ENCODE results near the gene BRAF.

The BRAF gene

DNA sequence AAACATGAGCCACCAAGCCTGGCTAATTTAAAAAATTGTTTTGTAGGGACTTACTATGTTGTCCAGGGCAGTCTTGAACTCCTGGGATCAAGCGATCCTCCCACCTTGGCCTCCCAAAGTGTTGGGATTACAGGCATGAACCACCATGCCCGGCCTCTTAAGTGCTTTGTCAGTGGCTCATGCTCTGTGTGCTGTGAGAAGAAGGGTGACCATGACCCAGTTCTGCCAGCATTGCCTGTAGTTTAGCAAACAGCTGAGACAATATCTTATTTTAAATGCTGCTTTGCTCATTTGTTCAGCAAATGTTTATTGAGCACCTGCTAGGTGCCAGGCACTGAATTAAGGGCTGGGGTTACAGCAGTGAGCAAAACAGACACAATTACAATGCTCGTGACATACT, 243.0 kb downstream of the BRAF start:
- Histone ChIP-seq H3K79me2 (ENCODE audit: insufficient read depth, low read length) (peaks cover 6% of the 10 kb centered on the region; the same call in 1 of the 2 replicates), H3K27ac (ENCODE audit: low read depth, low read length) (no peak overlapping the region), H3K9me3 (ENCODE audit: insufficient read depth, low read length) (no peaks in the 10 kb centered on the region), H3K27me3 (ENCODE audit: low read length) (no peaks in the 10 kb centered on the region), H2AFZ (ENCODE audit: low read depth, low read length, severe bottlenecking) (no peak overlapping the region), H3K4me3 (ENCODE audit: insufficient read depth, low read length, poor library complexity, severe bottlenecking) (no peak overlapping the region), H4K20me1 (ENCODE audit: low read depth, low read length) (no peaks in the 10 kb centered on the region), H3K36me3 (ENCODE audit: low read length) (no peaks in the 10 kb centered on the region), H3F3A (ENCODE audit: insufficient read depth) (no peaks in the 10 kb centered on the region), H3K9me2 (replicated peaks; ENCODE audit: insufficient read depth, low read length) (no peaks in the 10 kb centered on the region), H3K9ac (ENCODE audit: low read length) (no peak overlapping the region), H3K4me2 (ENCODE audit: low read depth, low read length, poor library complexity, severe bottlenecking) (no peak overlapping the region)
- TF ChIP-seq, protein P1, sequence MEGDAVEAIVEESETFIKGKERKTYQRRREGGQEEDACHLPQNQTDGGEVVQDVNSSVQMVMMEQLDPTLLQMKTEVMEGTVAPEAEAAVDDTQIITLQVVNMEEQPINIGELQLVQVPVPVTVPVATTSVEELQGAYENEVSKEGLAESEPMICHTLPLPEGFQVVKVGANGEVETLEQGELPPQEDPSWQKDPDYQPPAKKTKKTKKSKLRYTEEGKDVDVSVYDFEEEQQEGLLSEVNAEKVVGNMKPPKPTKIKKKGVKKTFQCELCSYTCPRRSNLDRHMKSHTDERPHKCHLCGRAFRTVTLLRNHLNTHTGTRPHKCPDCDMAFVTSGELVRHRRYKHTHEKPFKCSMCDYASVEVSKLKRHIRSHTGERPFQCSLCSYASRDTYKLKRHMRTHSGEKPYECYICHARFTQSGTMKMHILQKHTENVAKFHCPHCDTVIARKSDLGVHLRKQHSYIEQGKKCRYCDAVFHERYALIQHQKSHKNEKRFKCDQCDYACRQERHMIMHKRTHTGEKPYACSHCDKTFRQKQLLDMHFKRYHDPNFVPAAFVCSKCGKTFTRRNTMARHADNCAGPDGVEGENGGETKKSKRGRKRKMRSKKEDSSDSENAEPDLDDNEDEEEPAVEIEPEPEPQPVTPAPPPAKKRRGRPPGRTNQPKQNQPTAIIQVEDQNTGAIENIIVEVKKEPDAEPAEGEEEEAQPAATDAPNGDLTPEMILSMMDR (IDR thresholded peaks at IDR 0.05; ENCODE audit: insufficient read depth, low read length, poor library complexity, severe bottlenecking) = no peak
- TF ChIP-seq EZH2phosphoT487 (conservative IDR thresholded peaks at IDR 0.05; ENCODE audit: low read length) = no peak

DNA sequence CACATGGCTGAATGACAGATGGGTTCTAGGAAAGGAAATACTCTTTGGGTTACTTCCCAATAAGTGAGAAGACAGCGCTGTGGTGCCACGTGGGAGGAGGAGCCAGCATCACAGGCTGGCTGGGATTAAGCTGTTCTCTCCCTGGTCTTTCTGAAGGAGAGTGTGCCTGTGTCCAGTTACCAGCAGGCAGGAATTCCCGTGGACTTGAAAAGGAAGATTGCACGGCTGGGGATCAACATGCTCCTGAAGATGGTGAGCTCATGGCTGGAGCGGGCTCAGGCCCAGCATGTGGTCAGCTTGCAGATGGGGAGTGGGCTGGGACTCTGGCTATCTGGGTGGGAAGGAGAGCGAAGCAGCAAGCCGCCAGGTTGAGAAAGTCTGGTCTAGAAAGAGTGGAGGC, 243.8 kb downstream of the BRAF start:
- Histone ChIP-seq H3K9ac (ENCODE audit: low read length) (no peak overlapping the region), H3K36me3 (ENCODE audit: low read length) (no peaks in the 10 kb centered on the region), H3K27ac (ENCODE audit: low read depth, low read length) (no peak overlapping the region), H3K9me2 (replicated peaks; ENCODE audit: insufficient read depth, low read length) (no peaks in the 10 kb centered on the region), H4K20me1 (ENCODE audit: low read depth, low read length) (no peaks in the 10 kb centered on the region), H3K79me2 (ENCODE audit: insufficient read depth, low read length) (peaks cover 9% of the 10 kb centered on the region; the same call in 1 of the 2 replicates), H3K9me3 (ENCODE audit: insufficient read depth, low read length) (no peaks in the 10 kb centered on the region), H3K4me3 (ENCODE audit: insufficient read depth, low read length, poor library complexity, severe bottlenecking) (no peak overlapping the region), H3K27me3 (ENCODE audit: low read length) (no peaks in the 10 kb centered on the region), H3K4me2 (ENCODE audit: low read depth, low read length, poor library complexity, severe bottlenecking) (no peak overlapping the region), H3F3A (ENCODE audit: insufficient read depth) (peaks cover 7% of the 10 kb centered on the region), H2AFZ (ENCODE audit: low read depth, low read length, severe bottlenecking) (no peak overlapping the region)
- TF ChIP-seq, protein P1 (IDR thresholded peaks at IDR 0.05; ENCODE audit: insufficient read depth, low read length, poor library complexity, severe bottlenecking) = no peak
- TF ChIP-seq EZH2phosphoT487 (conservative IDR thresholded peaks at IDR 0.05; ENCODE audit: low read length) = no peak

DNA sequence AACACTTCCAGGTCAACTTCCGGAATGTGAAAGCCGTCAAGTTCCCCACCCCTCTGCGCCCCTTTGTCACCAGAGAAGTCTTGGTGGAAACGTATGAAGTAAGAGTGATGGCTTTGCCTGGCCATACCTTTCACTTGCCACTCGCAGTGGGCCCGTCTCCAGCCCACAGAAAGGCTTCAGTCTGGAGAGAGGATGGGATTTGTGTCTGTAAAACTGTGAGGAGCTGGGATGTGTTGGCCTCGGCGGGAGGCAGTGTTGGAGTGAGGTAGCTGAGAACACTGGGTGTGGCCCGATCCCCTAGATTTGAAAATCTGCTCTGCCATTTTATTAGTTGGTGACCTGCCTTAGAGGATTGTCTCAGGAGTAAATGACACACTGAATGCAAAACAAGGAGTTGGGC, 245.5 kb downstream of the BRAF start:
- Histone ChIP-seq H3K27me3 (ENCODE audit: low read length) (no peaks in the 10 kb centered on the region), H2AFZ (ENCODE audit: low read depth, low read length, severe bottlenecking) (no peak overlapping the region), H3K36me3 (ENCODE audit: low read length) (no peaks in the 10 kb centered on the region)

More for the DNA sequence above, 245.5 kb downstream of the BRAF start:
- H3K4me2 ChIP-seq (ENCODE audit: low read depth, low read length, poor library complexity, severe bottlenecking) = no peak overlapping the region
- no peak overlapping the region for H3K27ac ChIP-seq (ENCODE audit: low read depth, low read length)
- H3K9ac ChIP-seq (ENCODE audit: low read length) = no peak overlapping the region
- H4K20me1 ChIP-seq (ENCODE audit: low read depth, low read length) = no peaks in the 10 kb centered on the region
- no peak overlapping the region for H3K4me3 ChIP-seq (ENCODE audit: insufficient read depth, low read length, poor library complexity, severe bottlenecking)
- no peaks in the 10 kb centered on the region for H3K9me2 ChIP-seq (replicated peaks; ENCODE audit: insufficient read depth, low read length)
- TF ChIP-seq EZH2phosphoT487 (conservative IDR thresholded peaks at IDR 0.05; ENCODE audit: low read length) = no peak
- TF ChIP-seq, protein P1 (IDR thresholded peaks at IDR 0.05; ENCODE audit: insufficient read depth, low read length, poor library complexity, severe bottlenecking) = no peak
- no peaks in the 10 kb centered on the region for H3K9me3 ChIP-seq (ENCODE audit: insufficient read depth, low read length)
- H3F3A ChIP-seq (ENCODE audit: insufficient read depth) = peaks cover 24% of the 10 kb centered on the region
- peaks cover 9% of the 10 kb centered on the region; the same call in 1 of the 2 replicates for H3K79me2 ChIP-seq (ENCODE audit: insufficient read depth, low read length)

Measured in SU-DHL-6 (cell line).